CD14-positive monocyte (primary cell): ENCODE measurements around the gene EFNB3. TPM values are rescaled to one million over a fixed set of nuclear protein-coding genes. Genes with fewer than 3 reads are reported as not detected.

Source experiments
- DNase-seq, 3 donors: peaks; one replicate each; pipeline ENCODE4 v3.0.0-alpha.2; 2011 to 2022
- H2AFZ ChIP-seq: 2 replicates; pipeline ENCODE4 v1.6.0; 2012; ENCODE audit warnings: mild to moderate bottlenecking, low read depth, low read length, inconsistent platforms; ENCODE audit not compliant: insufficient read depth, poor library complexity, severe bottlenecking
- H3K27ac ChIP-seq, 2 donors: 1 replicate in 1 of 2; 2 replicates in 1 of 2; pipeline ENCODE4 v1.5.1; 2012 to 2013; ENCODE audit warnings: low read length in 2 of 2, control low read depth in 1 of 2, inconsistent platforms in 1 of 2, low read depth in 1 of 2, mild to moderate bottlenecking in 1 of 2
- H3K27me3 ChIP-seq, 2 donors: one replicate each; pipeline versions ENCODE4 v1.6.0 to v1.6.1; 2011 to 2013; ENCODE audit warnings: low read length in 2 of 2; ENCODE audit not compliant: control insufficient read depth in 2 of 2, insufficient read depth in 2 of 2
- H3K36me3 ChIP-seq, 2 donors: replicated peaks in 1 of 2; 1 replicate in 1 of 2; 2 replicates in 1 of 2; pipeline versions ENCODE4 v1.5.1 to v1.6.1; 2012 to 2013; ENCODE audit warnings: low read length in 2 of 2, control low read depth in 1 of 2, inconsistent platforms in 1 of 2, mild to moderate bottlenecking in 1 of 2; ENCODE audit not compliant: insufficient read depth in 2 of 2, control insufficient read depth in 1 of 2
- H3K4me1 ChIP-seq, 2 donors: 1 replicate in 1 of 2; 2 replicates in 1 of 2; pipeline versions ENCODE4 v1.5.1 to v1.6.1; 2012 to 2013; ENCODE audit warnings: low read length in 2 of 2, control low read depth in 1 of 2, inconsistent platforms in 1 of 2, mild to moderate bottlenecking in 1 of 2, moderate library complexity in 1 of 2; ENCODE audit not compliant: insufficient read depth in 2 of 2, control insufficient read depth in 1 of 2
- H3K4me2 ChIP-seq: replicated peaks from 2 replicates; pipeline ENCODE3; 2012; ENCODE audit warnings: low read length, moderate library complexity, mild to moderate bottlenecking; ENCODE audit not compliant: poor library complexity, severe bottlenecking; ENCODE audit errors: extremely low read depth
- H3K4me3 ChIP-seq, 3 experiments: fragments of 200-600 bp in 1 of 3; sonication (generic) in 1 of 3; replicated peaks in 1 of 3; 1 replicate in 2 of 3; 2 replicates in 1 of 3; pipeline ENCODE4 v1.5.1; 2011 to 2013; ENCODE audit warnings: low read length in 3 of 3, mild to moderate bottlenecking in 3 of 3, control low read depth in 2 of 3, low read depth in 2 of 3, inconsistent platforms in 1 of 3, moderate library complexity in 1 of 3
- H3K79me2 ChIP-seq: 2 replicates; pipeline ENCODE4 v1.6.0; 2012; ENCODE audit warnings: mild to moderate bottlenecking, control low read depth, inconsistent platforms, low read length, moderate library complexity; ENCODE audit not compliant: insufficient read depth
- H3K9ac ChIP-seq: 2 replicates; pipeline ENCODE4 v1.6.0; 2017; ENCODE audit warnings: low read length, mild to moderate bottlenecking; ENCODE audit not compliant: insufficient read depth, poor library complexity, severe bottlenecking
- H3K9me3 ChIP-seq, 2 donors: replicated peaks in 1 of 2; 1 replicate in 1 of 2; 2 replicates in 1 of 2; pipeline versions ENCODE4 v1.5.1 to v1.6.1; 2012 to 2013; ENCODE audit warnings: low read length in 2 of 2, control low read depth in 1 of 2; ENCODE audit not compliant: control insufficient read depth in 1 of 2, insufficient read depth in 1 of 2
- H4K20me1 ChIP-seq: 2 replicates; pipeline ENCODE4 v1.6.0; 2012; ENCODE audit warnings: mild to moderate bottlenecking, low read length, control low read depth, moderate library complexity; ENCODE audit not compliant: insufficient read depth
- H3K27ac Mint-ChIP-seq, 7 donors: one replicate each; pipeline ENCODE4 v1.8.0; 2020; ENCODE audit warnings: mild to moderate bottlenecking in 7 of 7, mixed read lengths in 7 of 7, moderate library complexity in 6 of 7, inconsistent platforms in 2 of 7
- H3K27me3 Mint-ChIP-seq, 3 donors: one replicate each; pipeline ENCODE4 v1.8.0; 2021 to 2022; ENCODE audit warnings: low read depth in 3 of 3, mild to moderate bottlenecking in 3 of 3, mixed read lengths in 3 of 3, moderate library complexity in 3 of 3, inconsistent platforms in 1 of 3
- H3K36me3 Mint-ChIP-seq, 2 donors: one replicate each; pipeline ENCODE4 v1.8.0; 2020; ENCODE audit warnings: mixed read lengths in 2 of 2, inconsistent platforms in 1 of 2, mild to moderate bottlenecking in 1 of 2
- H3K4me1 Mint-ChIP-seq: one replicate; pipeline ENCODE4 v1.8.0; 2020; ENCODE audit warnings: mild to moderate bottlenecking, mixed read lengths
- H3K4me3 Mint-ChIP-seq, 2 donors: one replicate each; pipeline ENCODE4 v1.8.0; 2020; ENCODE audit warnings: mild to moderate bottlenecking in 2 of 2, mixed read lengths in 2 of 2, moderate library complexity in 1 of 2
- H3K9me3 Mint-ChIP-seq, 7 donors: one replicate each; pipeline ENCODE4 v1.8.0; 2020 to 2022; ENCODE audit warnings: mixed read lengths in 7 of 7, mild to moderate bottlenecking in 6 of 7, moderate library complexity in 6 of 7, inconsistent platforms in 2 of 7
- CTCF ChIP-seq: fragments of 200-600 bp; IDR thresholded peaks from one replicate; pipeline ENCODE4 v1.8.0; 2022; ENCODE audit warnings: antibody characterized with exemption, mild to moderate bottlenecking
- WGBS: methylation state at CpG from one replicate; pipeline ENCODE4 v1.1.5; 2013; ENCODE audit warnings: missing lambda C conversion rate; ENCODE audit not compliant: insufficient coverage; 5-methylcytosine and 5-hydroxymethylcytosine counted together
- intact Hi-C, 2 donors: fragments of 100-400 bp; cut with micrococcal nuclease; formaldehyde crosslinking; loops; one replicate each; pipeline versions ENCODE4 v1.15.0 to v1.15.1; 2023
- polyA plus RNA-seq, 3 donors: library from polyadenylated mRNA; depleted of rRNA in 1 of 3; unstranded in 2 of 3; stranded (reverse) in 1 of 3; fragments of 300-500 nt in 2 of 3; fragments of >200 nt in 1 of 3; fragmentation: Illumina TruSeq in 2 of 3; gene quantifications; 1 replicate in 2 of 3; 2 replicates in 1 of 3; pipeline ENCODE4 v1.2.3, GENCODE V29; 2012 to 2021

The EFNB3 gene
- polyA plus RNA-seq, 3 donors = 0.01 TPM; not detected in 2

GRCh38 chr17:7756968-7757367 lies 52.0 kb downstream of the EFNB3 start:
- Mint-ChIP-seq H3K36me3 (no peaks in the 10 kb centered on the region), H3K4me3 (no peak overlapping the region), H3K27me3 (peaks cover 0 to 16% (median 3%) of the 10 kb centered on the region in 3 donors), H3K27ac (no peak overlapping the region), H3K4me1 (peaks cover 6% of the 10 kb centered on the region), H3K9me3 (peaks cover 0 to 6% (median 0%) of the 10 kb centered on the region in 7 donors)
- 95% methylated on average over 11 of the region's 14 CpGs for WGBS
- no peaks in the 10 kb centered on the region for H4K20me1 ChIP-seq
- H3K9me3 ChIP-seq = no peaks in the 10 kb centered on the region
- TF ChIP-seq CTCF = no peak
- no peak overlapping the region for H3K27ac ChIP-seq
- H3K4me1 ChIP-seq = peaks cover 0 to 6% of the 10 kb centered on the region in 2 donors
- H3K9ac ChIP-seq = no peak overlapping the region
- no peak overlapping the region for H2AFZ ChIP-seq
- no peaks in the 10 kb centered on the region for H3K27me3 ChIP-seq
- H3K4me2 ChIP-seq = no peak overlapping the region
- no peaks in the 10 kb centered on the region for H3K36me3 ChIP-seq
- H3K79me2 ChIP-seq = no peaks in the 10 kb centered on the region
- intact Hi-C loops = loop anchor here in 1 of 2 donors (5.0 kb wide), 1 partner anchor 45 kb away; no protein-coding TSS in a partner anchor
- no peak for DNase-seq
- H3K4me3 ChIP-seq = no peak overlapping the region

Other genes starting within 250 kb of the EFNB3 start
- 1 to 10 TPM; 3.4 to 8.1 (median 4.4) TPM for gene ZBTB4, start 225.6 kb upstream of the EFNB3 start, polyA plus RNA-seq
- gene SLC35G6, start 223.8 kb upstream of the EFNB3 start, polyA plus RNA-seq = not detected
- 10 to 100 TPM; 12.1 to 27.9 (median 25.4) TPM for gene POLR2A, start 220.8 kb upstream of the EFNB3 start, polyA plus RNA-seq
- 10 to 100 TPM; 37.7 to 98.3 (median 50.2) TPM for gene TNFSF12, start 156.1 kb upstream of the EFNB3 start, polyA plus RNA-seq
- gene TNFSF13, start 146.5 kb upstream of the EFNB3 start, polyA plus RNA-seq = 100 to 1,000 TPM; 236 to 523 (median 491) TPM
- 100 to 1,000 TPM in 1 of 3 donors, 1 to 10 TPM in 2; 2.9 to 140 (median 5.6) TPM for gene SENP3, start 143.3 kb upstream of the EFNB3 start, polyA plus RNA-seq
- 100 to 1,000 TPM; 642 to 884 (median 744) TPM for gene CD68, start 125.6 kb upstream of the EFNB3 start, polyA plus RNA-seq
- gene MPDU1, start 121.3 kb upstream of the EFNB3 start, polyA plus RNA-seq = 100 to 1,000 TPM; 100 to 107 (median 103) TPM
- gene SOX15, start 115.1 kb upstream of the EFNB3 start, polyA plus RNA-seq = 1 to 10 TPM in 2 of 3 donors, under 1 TPM in 1; 0.86 to 1.2 (median 1.1) TPM
- gene FXR2, start 90.3 kb upstream of the EFNB3 start, polyA plus RNA-seq = 10 to 100 TPM in 1 of 3 donors, 1 to 10 TPM in 2; 6.2 to 23.0 (median 9.2) TPM
- 100 to 1,000 TPM in 1 of 3 donors, 10 to 100 TPM in 2; 83.4 to 155 (median 89.8) TPM for gene SAT2, start 77.4 kb upstream of the EFNB3 start, polyA plus RNA-seq
- under 1 TPM in 2 of 3 donors, not detected in 1; 0.43 TPM for gene SHBG, start 75.1 kb upstream of the EFNB3 start, polyA plus RNA-seq
- gene ATP1B2, start 54.3 kb upstream of the EFNB3 start, polyA plus RNA-seq = under 1 TPM in 1 of 3 donors, not detected in 2; 0.07 TPM
- gene TP53, start 17.7 kb upstream of the EFNB3 start, polyA plus RNA-seq = 10 to 100 TPM; 16.2 to 35.1 (median 25.8) TPM
- gene WRAP53, start 16.7 kb upstream of the EFNB3 start, polyA plus RNA-seq = 1 to 10 TPM; 6.3 to 9.8 (median 9.1) TPM
- gene DNAH2, start 12.5 kb downstream of the EFNB3 start, polyA plus RNA-seq = under 1 TPM in 2 of 3 donors, not detected in 1; 0.03 to 0.15 TPM
- 10 to 100 TPM in 1 of 3 donors, under 1 TPM in 2; 0.37 to 25.5 (median 0.44) TPM for gene KDM6B, start 129.0 kb downstream of the EFNB3 start, polyA plus RNA-seq
- 10 to 100 TPM in 1 of 3 donors, not detected in 2; 10.2 TPM for gene TMEM88, start 149.9 kb downstream of the EFNB3 start, polyA plus RNA-seq
- 100 to 1,000 TPM in 2 of 3 donors, 10 to 100 TPM in 1; 63.8 to 197 (median 148) TPM for gene NAA38, start 152.4 kb downstream of the EFNB3 start, polyA plus RNA-seq
- 1 to 10 TPM in 1 of 3 donors, under 1 TPM in 2; 0.50 to 4.8 (median 0.98) TPM for gene CYB5D1, start 152.8 kb downstream of the EFNB3 start, polyA plus RNA-seq
- gene CHD3, start 183.6 kb downstream of the EFNB3 start, polyA plus RNA-seq = 10 to 100 TPM in 1 of 3 donors, under 1 TPM in 2; 0.55 to 67.9 (median 0.91) TPM
- 1 to 10 TPM in 2 of 3 donors, under 1 TPM in 1; 0.59 to 6.7 (median 1.3) TPM for gene RNF227, start 211.1 kb downstream of the EFNB3 start, polyA plus RNA-seq
- gene KCNAB3, start 224.7 kb downstream of the EFNB3 start, polyA plus RNA-seq = 10 to 100 TPM in 1 of 3 donors, not detected in 2; 11.7 TPM
- 100 to 1,000 TPM; 172 to 266 (median 224) TPM for gene TRAPPC1, start 226.7 kb downstream of the EFNB3 start, polyA plus RNA-seq
- gene CNTROB, start 227.0 kb downstream of the EFNB3 start, polyA plus RNA-seq = 10 to 100 TPM in 1 of 3 donors, 1 to 10 TPM in 2; 4.7 to 22.8 (median 6.5) TPM